Measurements from ENCODE around the gene CACNB4.
"Not testable (repeated sequence)": the region's sequence is repeated elsewhere in the genome, so short reads cannot be mapped to it uniquely, and the experiment has no call there.

Gene CACNB4

GRCh38 chr2:151803811-151804210, 295.0 kb downstream of the CACNB4 start:
- H3K27ac ChIP-seq, result no peak overlapping the region
- ChIA-PET CTCF (no interaction called here), POLR2A (ENCODE audit: low non-redundant PET) (no interaction called here)
- no peak for DNase-seq (ENCODE audit: low spot score)
- TF ChIP-seq CTCF (conservative IDR thresholded peaks at IDR 0.05; ENCODE audit: low read depth), result no peak

GRCh38 chr2:151802315-151802714, 296.5 kb downstream of the CACNB4 start:
- no peak overlapping the region for H3K27ac ChIP-seq
- ChIA-PET POLR2A (ENCODE audit: low non-redundant PET) (no interaction called here), CTCF (no interaction called here)
- no peak for TF ChIP-seq CTCF (conservative IDR thresholded peaks at IDR 0.05; ENCODE audit: low read depth)
- DNase-seq (ENCODE audit: low spot score), result no peak

- ChIA-PET CTCF (no interaction called here), POLR2A (ENCODE audit: low non-redundant PET) (no interaction called here)
- no peak for TF ChIP-seq CTCF (conservative IDR thresholded peaks at IDR 0.05; ENCODE audit: low read depth)
- DNase-seq (ENCODE audit: low spot score), result no peak
- no peak overlapping the region for H3K27ac ChIP-seq
Measured at GRCh38 chr2:151799886-151800292, 299.0 kb downstream of the CACNB4 start.

GRCh38 chr2:151796774-151797173, 302.1 kb downstream of the CACNB4 start:
- no peak overlapping the region for H3K27ac ChIP-seq
- ChIA-PET POLR2A (ENCODE audit: low non-redundant PET) (no interaction called here), CTCF (no interaction called here)
- no peak for TF ChIP-seq CTCF (conservative IDR thresholded peaks at IDR 0.05; ENCODE audit: low read depth)
- no peak for DNase-seq (ENCODE audit: low spot score)

- CTCF ChIA-PET, result no interaction called here
- POLR2A ChIA-PET (ENCODE audit: low non-redundant PET), result no interaction called here
- no peak for DNase-seq (ENCODE audit: low spot score)
Measured at GRCh38 chr2:151795646-151796240, 303.1 kb downstream of the CACNB4 start.

GRCh38 chr2:151794422-151794821, 304.4 kb downstream of the CACNB4 start:
- DNase-seq (ENCODE audit: low spot score); CTCF ChIA-PET; POLR2A ChIA-PET (ENCODE audit: low non-redundant PET); H3K27ac ChIP-seq: not testable (repeated sequence)

More at GRCh38 chr2:151795646-151796240, 303.1 kb downstream of the CACNB4 start:
- TF ChIP-seq CTCF (conservative IDR thresholded peaks at IDR 0.05; ENCODE audit: low read depth), result no peak
- no peak overlapping the region for H3K27ac ChIP-seq

- H3K27ac ChIP-seq, result no peak overlapping the region
- DNase-seq (ENCODE audit: low spot score), result no peak
- POLR2A ChIA-PET (ENCODE audit: low non-redundant PET), result no interaction called here
- no peak for TF ChIP-seq CTCF (conservative IDR thresholded peaks at IDR 0.05; ENCODE audit: low read depth)
- CTCF ChIA-PET, result interaction anchor here (0.6 kb wide), 1 partner anchor 218 kb away, joined by 3 read pairs; no protein-coding TSS in a partner anchor
Measured at GRCh38 chr2:151793123-151793522, 305.7 kb downstream of the CACNB4 start.
